GM23338 (cell line): Measurements from ENCODE around the gene ADGRF3. TPM values are rescaled to one million over a fixed set of nuclear protein-coding genes. Genes with fewer than 3 reads are reported as not detected.
"Not testable (repeated sequence)": the region's sequence is repeated elsewhere in the genome, so short reads cannot be mapped to it uniquely, and the experiment has no call there.

Source experiments
- ATAC-seq: fragments of 200-7000 bp; cut with Tn5 transposase; 3 replicates; pipeline ENCODE4 v1.9.1; 2020
- DNase-seq: peaks from one replicate; pipeline ENCODE4 v3.0.0-alpha.2; 2015; ENCODE audit warnings: low spot score
- H2AFZ ChIP-seq: fragments of 200-600 bp; sonication (generic); 2 replicates; pipeline ENCODE4 v1.8.0; 2016; ENCODE audit warnings: antibody characterized with exemption, mild to moderate bottlenecking, moderate library complexity
- H3F3A ChIP-seq: fragments of 200-600 bp; sonication (generic); replicated peaks from 2 replicates; pipeline ENCODE4 v1.8.0; 2017; ENCODE audit warnings: antibody characterized with exemption, mixed run types, low read depth
- H3K27ac ChIP-seq: fragments of 200-600 bp; sonication (generic); 2 replicates; pipeline ENCODE4 v1.6.1; 2016; ENCODE audit warnings: low read depth
- H3K27me3 ChIP-seq: fragments of 200-600 bp; sonication (generic); 2 replicates; pipeline ENCODE4 v1.8.0; 2016; ENCODE audit warnings: mild to moderate bottlenecking, mixed run types, moderate library complexity; ENCODE audit not compliant: insufficient read depth
- H3K36me3 ChIP-seq: fragments of 200-600 bp; sonication (generic); 2 replicates; pipeline ENCODE4 v1.8.0; 2016; ENCODE audit warnings: mild to moderate bottlenecking; ENCODE audit not compliant: insufficient read depth
- H3K4me1 ChIP-seq: fragments of 200-600 bp; sonication (generic); 2 replicates; pipeline ENCODE4 v1.8.0; 2016; ENCODE audit warnings: mild to moderate bottlenecking, moderate library complexity; ENCODE audit not compliant: insufficient read depth
- H3K4me2 ChIP-seq: fragments of 200-600 bp; sonication (generic); 2 replicates; pipeline ENCODE4 v1.7.1; 2017; ENCODE audit warnings: mixed run types
- H3K4me3 ChIP-seq: fragments of 200-600 bp; sonication (generic); 2 replicates; pipeline ENCODE4 v1.6.1; 2016; ENCODE audit warnings: mixed run types
- H3K79me2 ChIP-seq: fragments of 200-600 bp; sonication (generic); replicated peaks from 2 replicates; pipeline ENCODE4 v1.8.0; 2017; ENCODE audit warnings: mild to moderate bottlenecking; ENCODE audit not compliant: insufficient read depth
- H3K9me2 ChIP-seq: fragments of 200-600 bp; sonication (generic); 2 replicates; pipeline ENCODE4 v1.8.0; 2017; ENCODE audit not compliant: insufficient read depth
- H4K20me1 ChIP-seq: fragments of 200-600 bp; sonication (generic); replicated peaks from 2 replicates; pipeline ENCODE4 v1.8.0; 2017; ENCODE audit warnings: mild to moderate bottlenecking; ENCODE audit not compliant: insufficient read depth
- H3K27ac Mint-ChIP-seq: 2 replicates; pipeline ENCODE4 v1.8.0; 2020; ENCODE audit warnings: inconsistent platforms, mild to moderate bottlenecking, moderate library complexity, mixed read lengths
- H3K27me3 Mint-ChIP-seq: 3 replicates; pipeline ENCODE4 v1.8.0; 2022; ENCODE audit warnings: low read depth, mild to moderate bottlenecking, moderate library complexity, mixed read lengths, inconsistent platforms; ENCODE audit not compliant: insufficient read depth, poor library complexity
- H3K36me3 Mint-ChIP-seq: 3 replicates; pipeline ENCODE4 v1.8.0; 2021; ENCODE audit warnings: low read depth, mild to moderate bottlenecking, inconsistent platforms, moderate library complexity, mixed read lengths
- H3K4me1 Mint-ChIP-seq: 3 replicates; pipeline ENCODE4 v1.8.0; 2020; ENCODE audit warnings: mild to moderate bottlenecking, inconsistent platforms, mixed read lengths
- H3K4me3 Mint-ChIP-seq: 3 replicates; pipeline ENCODE4 v1.8.0; 2021; ENCODE audit warnings: moderate library complexity, mild to moderate bottlenecking, inconsistent platforms, mixed read lengths
- H3K9me3 Mint-ChIP-seq: 3 replicates; pipeline ENCODE4 v1.8.0; 2020; ENCODE audit warnings: moderate library complexity, mild to moderate bottlenecking, inconsistent platforms, mixed read lengths
- CTCF ChIP-seq, 2 experiments: fragments of 200-600 bp in 1 of 2; sonication (generic) in 1 of 2; conservative IDR thresholded peaks; 2 replicates each; pipeline versions ENCODE4 v1.5.1 to v1.6.1; 2016 to 2017; ENCODE audit warnings: antibody characterized with exemption in 2 of 2, low read depth in 2 of 2, mild to moderate bottlenecking in 2 of 2, moderate library complexity in 1 of 2
- EZH2 ChIP-seq: fragments of 200-600 bp; sonication (generic); IDR thresholded peaks from one replicate; pipeline ENCODE4 v1.8.0; 2017; ENCODE audit warnings: antibody characterized with exemption, mild to moderate bottlenecking, low read depth; ENCODE audit not compliant: unreplicated experiment
- EZH2phosphoT487 ChIP-seq: fragments of 200-600 bp; sonication (generic); IDR thresholded peaks from one replicate; pipeline ENCODE4 v1.8.1; 2018; ENCODE audit warnings: antibody characterized with exemption; ENCODE audit not compliant: unreplicated experiment
- POLR2AphosphoS5 ChIP-seq: IDR thresholded peaks from 2 replicates; pipeline ENCODE4 v1.6.1; 2016; ENCODE audit warnings: antibody characterized with exemption, low read depth
- REST ChIP-seq: IDR thresholded peaks from one replicate; pipeline ENCODE4 v1.6.1; 2018; ENCODE audit warnings: antibody characterized with exemption; ENCODE audit not compliant: unreplicated experiment
- STAT1 ChIP-seq: IDR thresholded peaks from one replicate; pipeline ENCODE4 v1.6.1; 2016; ENCODE audit warnings: antibody characterized with exemption; ENCODE audit not compliant: unreplicated experiment
- ZNF114 ChIP-seq: fragments of 250-450 bp; sonication (Bioruptor Pico); IDR thresholded peaks from 2 replicates; pipeline ENCODE4 v1.5.0; 2020; ENCODE audit warnings: mild to moderate bottlenecking, moderate library complexity
- ZNF462 ChIP-seq: fragments of 250-450 bp; sonication (Bioruptor Pico); IDR thresholded peaks from 2 replicates; pipeline ENCODE4 v1.5.0; 2020; ENCODE audit warnings: mild to moderate bottlenecking, moderate library complexity
- polyA plus RNA-seq: library from polyadenylated mRNA; unstranded; fragments of >200 nt; fragmentation: Nextera tagmentation; extraction: Ambion mirVana; gene quantifications from 2 replicates; pipeline ENCODE4 v1.2.1, GENCODE V29; 2016
- total RNA-seq: library from RNA; depleted of rRNA; stranded (reverse); fragments of >200 nt; shearing (Covaris generic); gene quantifications from 2 replicates; pipeline ENCODE4 v1.2.3, GENCODE V29; 2014

The ADGRF3 gene
- total and polyA plus RNA-seq, 2 experiments from 2014 or later, result 0.38 to 0.39 TPM

- not testable (repeated sequence) for H3K9me2 ChIP-seq, H3K27me3 ChIP-seq, H3F3A ChIP-seq, H3K4me3 ChIP-seq, H2AFZ ChIP-seq, H3K4me1 ChIP-seq, H3K9me3 Mint-ChIP-seq, ATAC-seq, H3K4me1 Mint-ChIP-seq, H3K36me3 ChIP-seq, H3K36me3 Mint-ChIP-seq, H3K4me2 ChIP-seq, H3K27ac Mint-ChIP-seq, H3K27me3 Mint-ChIP-seq, H3K79me2 ChIP-seq, H3K4me3 Mint-ChIP-seq, H3K27ac ChIP-seq, DNase-seq, H4K20me1 ChIP-seq
These were observed 77.8 kb downstream of the ADGRF3 start for GRCh38 chr2:26268670-26269385.

GRCh38 chr2:26268213-26268612 lies 78.4 kb downstream of the ADGRF3 start:
- ATAC-seq (no peak), DNase-seq (no peak)
- no peaks in the 10 kb centered on the region for H3K4me1 ChIP-seq
- no peaks in the 10 kb centered on the region for H3K27me3 Mint-ChIP-seq
- no peak overlapping the region for H3K4me3 Mint-ChIP-seq
- no peak overlapping the region for H3K27ac ChIP-seq
- no peaks in the 10 kb centered on the region for H3K27me3 ChIP-seq
- no peaks in the 10 kb centered on the region for H3K9me3 Mint-ChIP-seq
- H3K9me2 ChIP-seq, result no peaks in the 10 kb centered on the region
- H3K27ac Mint-ChIP-seq, result no peak overlapping the region
- H3K4me2 ChIP-seq, result no peak overlapping the region
- H3K4me1 Mint-ChIP-seq, result no peaks in the 10 kb centered on the region
- no peak overlapping the region for H3K4me3 ChIP-seq
- H3K79me2 ChIP-seq, result no peaks in the 10 kb centered on the region
- H3K36me3 ChIP-seq, result 0 out of 2 replicates have a peak, but pooled peaks cover under 1% of the 10 kb centered on the region
- no peaks in the 10 kb centered on the region for H3F3A ChIP-seq
- H3K36me3 Mint-ChIP-seq, result peaks cover 2% of the 10 kb centered on the region; the same call in 1 of the 3 replicates
- H2AFZ ChIP-seq, result no peak overlapping the region
- H4K20me1 ChIP-seq, result no peaks in the 10 kb centered on the region
- TF ChIP-seq REST (no peak), ZNF114 (CRISPR knock-in tag) (no peak), POLR2AphosphoS5 (no peak), CTCF (conservative IDR thresholded peaks at IDR 0.05; ENCODE audit: low read depth in 2 of 2) (no peak), EZH2phosphoT487 (no peak), STAT1 (no peak), EZH2 (no peak), ZNF462 (CRISPR knock-in tag) (no peak)
